ENCODE results near the gene KCNN2.

KCNN2 gene

GRCh38 chr5:114361724-114362196 lies at the start of gene KCNN2:
KCNN2 (plus strand) TSS chr5:114362070; CDS start chr5:114362140, 70 bp downstream.
- DNase-seq: no peak

GRCh38 chr5:114312658-114313057 lies 49.2 kb upstream of the KCNN2 start:
- DNase-seq: no peak

- no peak for DNase-seq
These were observed 47.8 kb upstream of the KCNN2 start for GRCh38 chr5:114314061-114314460.

- DNase-seq: no peak
These were observed 45.7 kb upstream of the KCNN2 start for GRCh38 chr5:114316167-114316566.

GRCh38 chr5:114317751-114318150 lies 44.1 kb upstream of the KCNN2 start:
- DNase-seq: no peak

GRCh38 chr5:114319236-114319635 lies 42.6 kb upstream of the KCNN2 start:
- no peak for DNase-seq

GRCh38 chr5:114319821-114320220 lies 42.0 kb upstream of the KCNN2 start:
- DNase-seq: no peak

- DNase-seq: no peak
These were observed 37.6 kb upstream of the KCNN2 start for GRCh38 chr5:114324282-114324681.

- DNase-seq: no peak
These were observed 36.3 kb upstream of the KCNN2 start for GRCh38 chr5:114325541-114325940.

- DNase-seq: no peak
These were observed 34.4 kb upstream of the KCNN2 start for GRCh38 chr5:114327474-114327873.

- no peak for DNase-seq
These were observed 33.9 kb upstream of the KCNN2 start for GRCh38 chr5:114327987-114328386.

GRCh38 chr5:114330916-114331531 lies 30.8 kb upstream of the KCNN2 start:
- DNase-seq: no peak

GRCh38 chr5:114332493-114332892 lies 29.4 kb upstream of the KCNN2 start:
- no peak for DNase-seq

GRCh38 chr5:114332925-114333324 lies 28.9 kb upstream of the KCNN2 start:
- DNase-seq: no peak

GRCh38 chr5:114335391-114335790 lies 26.5 kb upstream of the KCNN2 start:
- DNase-seq: no peak

GRCh38 chr5:114339108-114339507 lies 22.8 kb upstream of the KCNN2 start:
- no peak for DNase-seq

GRCh38 chr5:114346181-114346580 lies 15.7 kb upstream of the KCNN2 start:
- DNase-seq: no peak

GRCh38 chr5:114355086-114355830 lies 6.6 kb upstream of the KCNN2 start:
- DNase-seq: no peak

GRCh38 chr5:114358329-114358728 lies 3.5 kb upstream of the KCNN2 start:
- no peak for DNase-seq

- no peak for DNase-seq
These were observed 1.5 kb upstream of the KCNN2 start for GRCh38 chr5:114360357-114360756.

GRCh38 chr5:114360816-114361723 lies 800 bp upstream of the KCNN2 start:
- DNase-seq: no peak

- DNase-seq: no peak
These were observed 517 bp downstream of the KCNN2 start for GRCh38 chr5:114362197-114362976.
